GM21717 (cell line): Measurements from ENCODE around the gene ENOSF1.
A peak's percentile ranks its signal among the peaks of the same experiment; 100 is the strongest.

Experiments used
- ATAC-seq: cut with Tn5 transposase; IDR thresholded peaks from one replicate; pipeline ENCODE4 v1.9.1; 2021; ENCODE audit warnings: mild to moderate bottlenecking, moderate library complexity; ENCODE audit not compliant: unreplicated experiment

The ENOSF1 gene

DNA sequence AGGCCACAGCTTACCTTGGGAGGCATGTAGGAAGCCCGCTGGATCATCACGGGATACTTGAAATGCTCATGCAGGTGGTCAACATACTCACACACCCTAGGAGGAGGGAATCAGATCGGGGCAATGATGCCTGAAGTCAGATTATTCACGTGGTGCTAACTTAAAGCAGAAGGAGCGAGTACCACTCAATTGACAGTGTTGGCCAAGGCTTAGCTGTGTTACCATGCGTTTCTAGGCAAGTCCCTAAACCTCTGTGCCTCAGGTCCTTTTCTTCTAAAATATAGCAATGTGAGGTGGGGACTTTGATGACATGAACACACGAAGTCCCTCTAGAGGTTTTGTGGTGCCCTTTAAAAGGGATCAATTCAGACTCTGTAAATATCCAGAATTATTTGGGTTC is 37.1 kb downstream of the ENOSF1 start:
- ATAC-seq = no peak

DNA sequence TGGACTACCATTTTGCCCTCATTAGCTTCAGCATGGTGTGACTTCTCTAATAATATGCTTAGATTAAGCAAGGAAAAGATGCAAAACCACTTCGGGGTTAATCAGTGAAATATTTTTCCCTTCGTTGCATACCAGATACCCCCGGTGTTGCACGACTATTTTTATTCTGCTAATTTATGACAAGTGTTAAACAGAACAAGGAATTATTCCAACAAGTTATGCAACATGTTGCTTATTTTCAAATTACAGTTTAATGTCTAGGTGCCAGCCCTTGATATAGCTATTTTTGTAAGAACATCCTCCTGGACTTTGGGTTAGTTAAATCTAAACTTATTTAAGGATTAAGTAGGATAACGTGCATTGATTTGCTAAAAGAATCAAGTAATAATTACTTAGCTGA is 38.7 kb downstream of the ENOSF1 start:
- no peak for ATAC-seq

DNA sequence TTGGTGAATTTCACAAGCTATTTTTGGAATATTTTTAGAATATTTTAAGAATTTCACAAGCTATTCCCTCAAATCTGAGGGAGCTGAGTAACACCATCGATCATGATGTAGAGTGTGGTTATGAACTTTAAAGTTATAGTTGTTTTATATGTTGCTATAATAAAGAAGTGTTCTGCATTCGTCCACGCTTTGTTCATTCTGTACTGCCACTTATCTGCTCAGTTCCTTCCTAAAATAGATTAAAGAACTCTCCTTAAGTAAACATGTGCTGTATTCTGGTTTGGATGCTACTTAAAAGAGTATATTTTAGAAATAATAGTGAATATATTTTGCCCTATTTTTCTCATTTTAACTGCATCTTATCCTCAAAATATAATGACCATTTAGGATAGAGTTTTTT is 39.1 kb downstream of the ENOSF1 start:
- no peak for ATAC-seq

DNA sequence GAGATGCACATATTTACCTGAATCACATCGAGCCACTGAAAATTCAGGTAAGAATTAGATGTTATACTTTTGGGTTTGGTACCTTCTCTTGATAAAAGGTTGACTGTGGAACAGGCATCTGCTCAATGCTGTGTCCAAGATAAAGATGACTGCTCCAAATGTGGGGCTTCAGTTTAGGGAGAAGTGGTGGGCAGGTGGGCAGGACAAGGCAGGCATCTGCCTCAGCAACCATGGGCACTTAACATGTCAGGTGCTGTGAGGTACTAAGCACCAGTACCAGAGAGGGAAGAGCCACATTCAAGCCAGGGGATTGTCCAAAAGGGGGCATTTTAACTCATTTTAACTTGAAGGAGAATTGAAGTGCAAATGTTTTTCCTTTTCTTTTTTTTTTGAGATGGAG is 41.0 kb downstream of the ENOSF1 start:
- no peak for ATAC-seq

DNA sequence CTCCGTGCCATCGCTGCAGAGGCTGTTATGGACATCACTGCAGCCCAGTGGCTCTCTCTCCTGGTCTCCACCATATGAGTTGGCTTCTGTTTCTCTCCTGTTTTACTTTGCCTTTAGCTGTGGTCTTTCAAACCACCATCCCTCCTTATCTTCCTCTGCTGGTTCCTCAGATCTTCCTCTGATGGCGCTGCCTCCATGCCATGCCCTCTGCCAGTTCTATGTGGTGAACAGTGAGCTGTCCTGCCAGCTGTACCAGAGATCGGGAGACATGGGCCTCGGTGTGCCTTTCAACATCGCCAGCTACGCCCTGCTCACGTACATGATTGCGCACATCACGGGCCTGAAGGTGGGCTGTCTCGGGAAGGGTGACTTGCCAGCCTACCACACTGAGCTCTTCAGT is 41.9 kb downstream of the ENOSF1 start:
- ATAC-seq = no peak

DNA sequence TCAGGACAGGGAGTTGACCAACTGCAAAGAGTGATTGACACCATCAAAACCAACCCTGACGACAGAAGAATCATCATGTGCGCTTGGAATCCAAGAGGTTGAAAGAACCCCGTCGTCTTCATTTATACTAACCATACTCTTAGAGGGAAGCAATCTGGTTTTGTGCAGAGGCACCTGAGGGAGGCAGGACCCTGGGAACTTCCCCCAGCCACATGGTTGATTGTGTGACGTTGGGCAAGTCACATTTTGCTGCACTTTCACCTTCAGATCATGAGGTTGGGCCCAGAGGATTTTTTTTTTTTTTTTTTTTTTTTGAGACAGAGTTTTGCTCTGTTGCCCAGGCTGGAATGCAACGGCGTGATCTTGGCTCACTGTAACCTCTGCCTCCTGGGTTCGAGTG is 43.4 kb downstream of the ENOSF1 start:
- ATAC-seq = no peak

- no peak for ATAC-seq
These were observed 44.2 kb downstream of the ENOSF1 start for GRCh38 chr18:668260-668659.

- no peak for ATAC-seq
These were observed 45.8 kb downstream of the ENOSF1 start for GRCh38 chr18:666628-667027.

- no peak for ATAC-seq
These were observed 46.3 kb downstream of the ENOSF1 start for GRCh38 chr18:666177-666576.

DNA sequence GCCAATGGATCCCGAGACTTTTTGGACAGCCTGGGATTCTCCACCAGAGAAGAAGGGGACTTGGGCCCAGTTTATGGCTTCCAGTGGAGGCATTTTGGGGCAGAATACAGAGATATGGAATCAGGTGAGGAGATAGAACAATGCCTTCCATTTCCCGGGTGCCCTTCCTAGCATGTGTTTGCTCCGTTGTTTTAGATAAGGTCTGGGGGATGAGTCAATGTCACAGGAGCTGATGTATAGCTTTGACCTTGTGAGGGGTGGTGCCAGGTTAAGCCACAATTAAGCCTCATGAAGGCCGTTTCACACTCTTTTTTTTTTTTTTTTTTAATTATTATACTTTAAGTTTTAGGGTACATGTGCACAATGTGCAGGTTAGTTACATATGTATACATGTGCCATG is 50.2 kb downstream of the ENOSF1 start:
- ATAC-seq = no peak

GRCh38 chr18:659597-659996 is 52.8 kb downstream of the ENOSF1 start:
- ATAC-seq = no peak

- ATAC-seq = no peak
These were observed 53.4 kb downstream of the ENOSF1 start for GRCh38 chr18:658947-659533.

DNA sequence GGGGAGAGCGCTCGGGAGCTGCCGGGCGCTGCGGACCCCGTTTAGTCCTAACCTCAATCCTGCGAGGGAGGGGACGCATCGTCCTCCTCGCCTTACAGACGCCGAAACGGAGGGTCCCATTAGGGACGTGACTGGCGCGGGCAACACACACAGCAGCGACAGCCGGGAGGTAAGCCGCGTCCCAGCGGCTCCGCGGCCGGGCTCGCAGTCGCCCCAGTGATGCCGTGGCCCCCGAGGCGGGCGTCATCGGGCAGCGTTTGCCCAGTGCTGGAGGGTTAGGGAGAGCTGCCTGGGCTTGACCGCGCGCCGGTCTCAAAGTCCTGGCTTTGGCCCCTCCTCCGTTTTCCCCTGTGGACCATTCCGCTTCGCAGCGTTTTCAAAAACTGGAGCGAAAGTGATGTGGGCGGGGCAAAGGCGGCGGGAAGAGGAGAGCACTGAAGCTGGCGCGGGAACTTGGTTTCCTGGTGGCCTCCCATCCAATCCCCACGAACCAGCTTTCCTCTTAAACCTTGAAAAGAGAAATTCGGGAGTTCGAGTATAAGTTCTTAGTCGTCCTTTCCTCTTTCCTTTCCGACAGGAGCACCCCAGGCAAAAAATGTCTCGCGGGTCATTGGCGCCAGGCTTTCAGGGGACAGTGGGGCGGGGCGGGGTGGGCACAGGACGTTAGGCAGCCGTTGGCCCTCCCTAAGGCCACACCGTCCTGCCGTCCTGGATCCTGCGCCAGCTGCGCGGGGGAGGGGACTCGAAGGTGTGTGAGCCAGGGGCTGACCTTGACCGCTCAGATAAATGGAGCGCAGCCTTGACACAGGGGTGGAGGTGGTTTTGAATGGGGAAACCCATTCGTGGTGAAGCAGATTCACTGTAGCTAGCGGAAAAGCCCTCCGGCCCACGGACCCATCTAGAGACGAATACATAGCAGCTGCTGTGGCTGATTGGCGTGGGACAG is 54.2 kb downstream of the ENOSF1 start:
- peak; percentile 57 for ATAC-seq

GRCh38 chr18:657311-658000 is 55.0 kb downstream of the ENOSF1 start, which contains the start of gene TYMS:
TSS of gene TYMS (plus strand) at chr18:657653. CDS start at chr18:657743, 90 bp downstream.
- ATAC-seq = peak; percentile 43

DNA sequence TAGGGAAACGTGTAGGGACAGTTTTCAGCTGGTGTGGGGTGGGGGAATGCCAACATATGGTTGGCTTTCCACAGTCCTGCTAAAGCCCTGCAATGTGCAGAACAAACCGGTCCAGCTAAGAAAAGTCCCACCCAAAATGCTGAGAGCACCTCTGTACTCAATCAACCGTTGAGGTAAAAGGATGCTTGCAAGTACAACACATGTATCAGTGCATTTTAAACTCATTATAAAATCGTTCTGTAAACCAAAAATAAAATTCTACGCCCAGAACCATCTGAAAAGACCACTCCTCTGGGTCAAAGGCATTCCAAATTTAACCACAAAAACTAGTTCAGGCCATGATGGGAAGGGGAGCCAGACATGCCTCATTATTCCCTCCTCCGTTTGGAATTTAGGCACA is 57.0 kb downstream of the ENOSF1 start:
- ATAC-seq = no peak

GRCh38 chr18:654601-655000 is 57.8 kb downstream of the ENOSF1 start:
- no peak for ATAC-seq

DNA sequence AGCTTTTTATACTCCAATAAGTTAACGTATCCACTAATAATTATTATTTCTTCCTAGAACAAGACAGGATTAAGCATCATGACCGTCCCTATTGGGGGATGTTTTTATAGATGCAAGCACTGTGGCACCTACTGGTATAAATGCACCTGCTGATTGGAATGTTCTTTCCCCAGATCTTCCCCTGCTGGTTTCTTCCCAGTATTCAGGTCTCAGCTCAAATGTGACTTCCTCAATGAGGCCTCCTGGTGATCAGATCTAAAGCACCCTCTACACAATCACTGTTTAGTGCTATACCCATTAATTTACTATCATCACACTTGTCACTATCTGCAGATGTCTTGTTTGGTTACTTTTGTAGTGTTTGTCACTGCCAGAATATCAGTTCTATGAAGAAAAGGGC is 58.9 kb downstream of the ENOSF1 start:
- ATAC-seq = no peak

- no peak for ATAC-seq
These were observed 60.3 kb downstream of the ENOSF1 start for GRCh38 chr18:652131-652530.

DNA sequence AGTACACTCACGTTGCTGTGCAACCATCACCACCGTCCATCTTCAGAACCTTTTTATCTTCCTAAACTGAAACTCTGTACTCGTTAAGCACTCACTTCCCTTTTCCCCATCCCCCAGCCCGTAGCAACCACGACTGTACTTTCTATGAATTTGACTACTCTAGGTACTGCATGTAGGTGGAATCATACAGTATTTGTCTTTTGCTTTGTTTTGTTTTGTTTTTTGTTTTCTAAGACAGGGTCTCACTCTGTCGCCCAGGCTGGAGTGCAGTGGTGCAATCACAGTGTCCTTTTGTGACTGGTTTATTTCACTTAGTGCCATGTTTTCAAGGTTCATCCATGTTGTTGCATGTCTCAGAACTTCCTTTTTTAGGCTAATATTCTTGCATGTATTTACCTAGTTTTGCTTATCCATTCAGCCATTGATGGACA is 62.0 kb downstream of the ENOSF1 start:
- peak; percentile 99 for ATAC-seq

GRCh38 chr18:649341-649740 is 63.1 kb downstream of the ENOSF1 start:
- ATAC-seq = no peak

GRCh38 chr18:647304-647703 is 65.1 kb downstream of the ENOSF1 start:
- no peak for ATAC-seq
